HCT116 (cell line): Measurements from ENCODE around the gene RUFY1. TPM values are rescaled to one million over a fixed set of nuclear protein-coding genes. Genes with fewer than 3 reads are reported as not detected.

Experiments
- ATAC-seq: fragments of 200-7000 bp; cut with Tn5 transposase; 2 replicates; pipeline ENCODE4 v1.9.1; 2020; ENCODE audit warnings: mild to moderate bottlenecking, moderate library complexity
- BruUV-seq: library from RNA; stranded (reverse); fragments of 400-500 nt; replicated peaks from 2 replicates; lab custom pipeline; 2021; lab: Mats Ljungman, UMichigan
- CTCF ChIA-PET: fragments of 300-600 bp; sonication (Branson Sonifier 250); formaldehyde crosslinking; loops from one replicate; lab custom pipeline; 2021; ENCODE audit warnings: antibody characterized with exemption; lab: Charles Lee
- POLR2A ChIA-PET: fragments of 300-600, 350-600 bp; sonication (Branson Sonifier 250); formaldehyde crosslinking; loops from one replicate; lab custom pipeline; 2021; ENCODE audit warnings: antibody characterized with exemption; lab: Charles Lee
- RAD21 ChIA-PET, 2 experiments: fragments of 300-600 bp; sonication (Branson Sonifier 250); formaldehyde crosslinking; loops; one replicate each; lab custom pipeline; 2023; ENCODE audit warnings: low total read pairs in 2 of 2; ENCODE audit not compliant: uncharacterized antibody in 2 of 2, unreplicated experiment in 2 of 2, low non-redundant PET in 1 of 2; lab: Charles Lee
- DNase-seq: peaks from one replicate; pipeline ENCODE4 v3.0.0-alpha.2; 2010; ENCODE audit warnings: low read depth, low spot score
- H2AFZ ChIP-seq: fragments of 200-600 bp; shearing (Covaris generic), sonication (generic); 2 replicates; pipeline ENCODE4 v1.6.1; 2017; ENCODE audit warnings: low read depth, mixed run types, mixed read lengths, antibody characterized with exemption, low read length; ENCODE audit not compliant: poor library complexity, severe bottlenecking
- H3K27ac ChIP-seq: 2 replicates; pipeline ENCODE4 v1.5.1; 2012; ENCODE audit warnings: low read depth, low read length
- H3K27me3 ChIP-seq: fragments of 200-600 bp; sonication (generic); 2 replicates; pipeline ENCODE4 v1.6.1; 2016; ENCODE audit warnings: mixed run types, low read length, mixed read lengths; ENCODE audit not compliant: insufficient read depth
- H3K36me3 ChIP-seq, 2 experiments: fragments of 200-500 bp in 1 of 2; fragments of 200-600 bp in 1 of 2; sonication (Bioruptor generic) in 1 of 2; sonication (generic) in 1 of 2; 2 replicates each; pipeline versions ENCODE4 v1.5.1 to v1.6.1; 2014 to 2016; ENCODE audit warnings: low read length in 2 of 2, inconsistent platforms in 1 of 2, mixed read lengths in 1 of 2, mixed run types in 1 of 2; ENCODE audit not compliant: insufficient read depth in 2 of 2, control insufficient read depth in 1 of 2
- H3K4me1 ChIP-seq, 2 experiments: fragments of 200-600 bp in 1 of 2; sonication (generic) in 1 of 2; 2 replicates each; pipeline versions ENCODE4 v1.5.1 to v1.6.1; 2012 to 2017; ENCODE audit warnings: low read length in 2 of 2, inconsistent platforms in 1 of 2, mild to moderate bottlenecking in 1 of 2, mixed read lengths in 1 of 2, mixed run types in 1 of 2, moderate library complexity in 1 of 2; ENCODE audit not compliant: insufficient read depth in 2 of 2, control insufficient read depth in 1 of 2
- H3K4me2 ChIP-seq: fragments of 200-600 bp; sonication (generic); 2 replicates; pipeline ENCODE4 v1.6.1; 2017; ENCODE audit warnings: mixed run types, low read length, mixed read lengths
- H3K4me3 ChIP-seq, 2 experiments: fragments of 200-600 bp in 1 of 2; sonication (generic) in 1 of 2; replicated peaks in 1 of 2; 2 replicates each; pipeline ENCODE4 v1.5.1; 2011 to 2016; ENCODE audit warnings: low read length in 2 of 2, control low read depth in 1 of 2, low read depth in 1 of 2, mild to moderate bottlenecking in 1 of 2, mixed read lengths in 1 of 2, mixed run types in 1 of 2
- H3K79me2 ChIP-seq: fragments of 200-600 bp; sonication (generic); 2 replicates; pipeline ENCODE4 v1.6.1; 2017; ENCODE audit warnings: mild to moderate bottlenecking, mixed run types, low read length, moderate library complexity, mixed read lengths; ENCODE audit not compliant: insufficient read depth
- H3K9ac ChIP-seq: fragments of 200-600 bp; sonication (generic); 2 replicates; pipeline ENCODE4 v1.6.1; 2016; ENCODE audit warnings: low read length, mixed read lengths
- H3K9me2 ChIP-seq: fragments of 200-600 bp; sonication (generic), shearing (Covaris generic); 2 replicates; pipeline ENCODE4 v1.6.1; 2017; ENCODE audit warnings: mixed run types, mild to moderate bottlenecking, moderate library complexity; ENCODE audit not compliant: insufficient read depth
- H3K9me3 ChIP-seq, 2 experiments: fragments of 200-500 bp in 1 of 2; fragments of 200-600 bp in 1 of 2; sonication (Bioruptor generic) in 1 of 2; sonication (generic) in 1 of 2; 2 replicates each; pipeline ENCODE4 v1.6.1; 2014 to 2017; ENCODE audit warnings: low read length in 2 of 2, mixed read lengths in 2 of 2, inconsistent platforms in 1 of 2, low read depth in 1 of 2, mild to moderate bottlenecking in 1 of 2, mixed run types in 1 of 2, moderate library complexity in 1 of 2; ENCODE audit not compliant: control insufficient read depth in 1 of 2, insufficient read depth in 1 of 2
- H4K20me1 ChIP-seq: fragments of 200-600 bp; sonication (generic), shearing (Covaris generic); 2 replicates; pipeline ENCODE4 v1.6.1; 2017; ENCODE audit warnings: mixed run types, mild to moderate bottlenecking, moderate library complexity; ENCODE audit not compliant: insufficient read depth
- EZH2 ChIP-seq: fragments of 200-600 bp; sonication (generic); IDR thresholded peaks from 2 replicates; pipeline ENCODE4 v1.6.1; 2017; ENCODE audit warnings: antibody characterized with exemption, mixed run types
- POLR2A ChIP-seq: IDR thresholded peaks from 2 replicates; pipeline ENCODE4 v1.7.0; 2011; ENCODE audit warnings: borderline replicate concordance; ENCODE audit not compliant: insufficient read depth, insufficient read length; ENCODE audit errors: extremely low read depth
- YY1 ChIP-seq: IDR thresholded peaks from 2 replicates; pipeline ENCODE4 v1.6.1; 2011; ENCODE audit warnings: low read length, low read depth, moderate library complexity, mild to moderate bottlenecking; ENCODE audit not compliant: insufficient replicate concordance; ENCODE audit errors: extremely low read depth
- intact Hi-C: fragments of 100-400 bp; cut with micrococcal nuclease; formaldehyde crosslinking; loops from 2 replicates; pipeline ENCODE4 v1.10.0; 2022
- total RNA-seq: library from RNA; stranded (reverse); gene quantifications from one replicate; pipeline ENCODE4 v1.2.1, GENCODE V29; 2021; ENCODE audit not compliant: unreplicated experiment
- TF ChIP-seq, protein P1 (sequence below): IDR thresholded peaks from 2 replicates; pipeline ENCODE4 v1.6.1; 2012; ENCODE audit warnings: low read depth

Gene RUFY1
- total RNA-seq, 1 experiment from 2014 or later = 32.9 TPM

- H4K20me1 ChIP-seq = no peaks in the 10 kb centered on the region
- peaks cover 4% of the 10 kb centered on the region; the same call in 1 of the 2 replicates for H3K27me3 ChIP-seq
- TF ChIP-seq, protein P1, sequence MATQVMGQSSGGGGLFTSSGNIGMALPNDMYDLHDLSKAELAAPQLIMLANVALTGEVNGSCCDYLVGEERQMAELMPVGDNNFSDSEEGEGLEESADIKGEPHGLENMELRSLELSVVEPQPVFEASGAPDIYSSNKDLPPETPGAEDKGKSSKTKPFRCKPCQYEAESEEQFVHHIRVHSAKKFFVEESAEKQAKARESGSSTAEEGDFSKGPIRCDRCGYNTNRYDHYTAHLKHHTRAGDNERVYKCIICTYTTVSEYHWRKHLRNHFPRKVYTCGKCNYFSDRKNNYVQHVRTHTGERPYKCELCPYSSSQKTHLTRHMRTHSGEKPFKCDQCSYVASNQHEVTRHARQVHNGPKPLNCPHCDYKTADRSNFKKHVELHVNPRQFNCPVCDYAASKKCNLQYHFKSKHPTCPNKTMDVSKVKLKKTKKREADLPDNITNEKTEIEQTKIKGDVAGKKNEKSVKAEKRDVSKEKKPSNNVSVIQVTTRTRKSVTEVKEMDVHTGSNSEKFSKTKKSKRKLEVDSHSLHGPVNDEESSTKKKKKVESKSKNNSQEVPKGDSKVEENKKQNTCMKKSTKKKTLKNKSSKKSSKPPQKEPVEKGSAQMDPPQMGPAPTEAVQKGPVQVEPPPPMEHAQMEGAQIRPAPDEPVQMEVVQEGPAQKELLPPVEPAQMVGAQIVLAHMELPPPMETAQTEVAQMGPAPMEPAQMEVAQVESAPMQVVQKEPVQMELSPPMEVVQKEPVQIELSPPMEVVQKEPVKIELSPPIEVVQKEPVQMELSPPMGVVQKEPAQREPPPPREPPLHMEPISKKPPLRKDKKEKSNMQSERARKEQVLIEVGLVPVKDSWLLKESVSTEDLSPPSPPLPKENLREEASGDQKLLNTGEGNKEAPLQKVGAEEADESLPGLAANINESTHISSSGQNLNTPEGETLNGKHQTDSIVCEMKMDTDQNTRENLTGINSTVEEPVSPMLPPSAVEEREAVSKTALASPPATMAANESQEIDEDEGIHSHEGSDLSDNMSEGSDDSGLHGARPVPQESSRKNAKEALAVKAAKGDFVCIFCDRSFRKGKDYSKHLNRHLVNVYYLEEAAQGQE = no peak
- TF ChIP-seq POLR2A = no peak
- no peak for TF ChIP-seq EZH2
- TF ChIP-seq YY1 = no peak
- ChIA-PET CTCF (no interaction called here), POLR2A (no interaction called here), RAD21 (no interaction called here)
- no TSS peak for BruUV-seq
- intact Hi-C loops = no loop called here
- DNase-seq (no peak), ATAC-seq (no peak)
- H3K4me1 ChIP-seq = no peaks in the 10 kb centered on the region
- no peak overlapping the region for H3K4me3 ChIP-seq
- H3K36me3 ChIP-seq = no peaks in the 10 kb centered on the region
- no peaks in the 10 kb centered on the region for H3K9me3 ChIP-seq
- H3K9me2 ChIP-seq = no peaks in the 10 kb centered on the region
- no peak overlapping the region for H3K4me2 ChIP-seq
- no peak overlapping the region for H3K9ac ChIP-seq
- no peak overlapping the region for H2AFZ ChIP-seq
- no peaks in the 10 kb centered on the region for H3K79me2 ChIP-seq
- H3K27ac ChIP-seq = no peak overlapping the region
These were observed 20.0 kb upstream of the RUFY1 start for GRCh38 chr5:179530069-179530998.
